Fibroblast of villous mesenchyme (primary cell): Measurements from ENCODE around the gene CUL5. TPM values are rescaled to one million over a fixed set of nuclear protein-coding genes. Genes with fewer than 3 reads are reported as not detected.

Experiments used
- DNase-seq: peaks from one replicate; pipeline ENCODE4 v3.0.0-alpha.2; 2010; ENCODE audit warnings: low read depth
- H3K4me3 ChIP-seq: 2 replicates; pipeline ENCODE4 v1.5.1; 2011; ENCODE audit warnings: low read depth, mild to moderate bottlenecking, low read length
- CTCF ChIP-seq: IDR thresholded peaks from 2 replicates; pipeline ENCODE4 v1.5.1; 2012; ENCODE audit warnings: low read depth, mild to moderate bottlenecking, low read length; ENCODE audit not compliant: insufficient read depth
- total RNA-seq: library from RNA; depleted of rRNA; stranded (reverse); fragments of >200 nt; gene quantifications from 2 replicates; pipeline ENCODE4 v1.2.3, GENCODE V29; 2012

The CUL5 gene
- total RNA-seq, 1 donor, result 61.3 TPM

GRCh38 chr11:108063410-108063809 lies 54.7 kb downstream of the CUL5 start:
- H3K4me3 ChIP-seq, result no peak overlapping the region
- DNase-seq, result no peak
- TF ChIP-seq CTCF, result no peak

- TF ChIP-seq CTCF, result no peak
- no peak overlapping the region for H3K4me3 ChIP-seq
- peak; percentile 70 for DNase-seq
Observed at GRCh38 chr11:108069947-108070346, 61.2 kb downstream of the CUL5 start.

GRCh38 chr11:108084811-108085210 lies 76.1 kb downstream of the CUL5 start:
- DNase-seq, result peak; percentile 32

GRCh38 chr11:108085672-108086071 lies 77.0 kb downstream of the CUL5 start:
- no peak for TF ChIP-seq CTCF
- H3K4me3 ChIP-seq, result no peak overlapping the region
- DNase-seq, result no peak

More at GRCh38 chr11:108084811-108085210, 76.1 kb downstream of the CUL5 start:
- H3K4me3 ChIP-seq, result no peak overlapping the region
- no peak for TF ChIP-seq CTCF

- no peak for DNase-seq
- TF ChIP-seq CTCF, result no peak
Observed at GRCh38 chr11:108092134-108092533, 83.4 kb downstream of the CUL5 start.

GRCh38 chr11:108093128-108093904 lies 84.6 kb downstream of the CUL5 start:
- TF ChIP-seq CTCF, result no peak
- no peak overlapping the region for H3K4me3 ChIP-seq
- DNase-seq, result peak; percentile 92

More at GRCh38 chr11:108092134-108092533, 83.4 kb downstream of the CUL5 start:
- no peak overlapping the region for H3K4me3 ChIP-seq

GRCh38 chr11:108097179-108097578 lies 88.5 kb downstream of the CUL5 start:
- TF ChIP-seq CTCF, result no peak
- no peak overlapping the region for H3K4me3 ChIP-seq
- no peak for DNase-seq
